Measurements from ENCODE around the gene TSPAN1. TPM values are rescaled to one million over a fixed set of nuclear protein-coding genes. Genes with fewer than 3 reads are reported as not detected.

Gene TSPAN1
- total and polyA plus RNA-seq, 2 of the 13 experiments (the other 11 are each of a cell fraction or from before 2014, with no cell fraction given), result 1.7 to 2.9 TPM

- TF ChIP-seq AFF4 (CRISPR knock-in tag; IDR thresholded peaks at IDR 0.05) (no peak), ZNF546 (CRISPR knock-in tag; conservative IDR thresholded peaks at IDR 0.05) (no peak), ZKSCAN8 (CRISPR knock-in tag; IDR thresholded peaks at IDR 0.05; ENCODE audit: borderline replicate concordance) (no peak), ZMYM4 (CRISPR knock-in tag; IDR thresholded peaks at IDR 0.05) (no peak), JDP2 (CRISPR knock-in tag; IDR thresholded peaks at IDR 0.05; ENCODE audit: borderline replicate concordance) (no peak), GLI4 (CRISPR knock-in tag; IDR thresholded peaks at IDR 0.05; ENCODE audit: borderline replicate concordance) (no peak), ZSCAN29 (CRISPR knock-in tag; conservative IDR thresholded peaks at IDR 0.05) (0 out of 2 replicates have a peak, but pooled peaks have one; percentile 6), SRSF1 (optimal IDR thresholded peaks at IDR 0.05; ENCODE audit: low read depth, low read length) (no peak), ZNF503 (CRISPR knock-in tag; IDR thresholded peaks at IDR 0.05) (no peak), ZNF577 (CRISPR knock-in tag; IDR thresholded peaks at IDR 0.05; ENCODE audit: borderline replicate concordance, low read depth) (no peak), SMARCE1 (IDR thresholded peaks at IDR 0.05; ENCODE audit: borderline replicate concordance) (no peak), ZNF704 (CRISPR knock-in tag; IDR thresholded peaks at IDR 0.05; ENCODE audit: borderline replicate concordance) (0 out of 2 replicates have a peak, but pooled peaks have one; percentile 41), ZNF674 (CRISPR knock-in tag; IDR thresholded peaks at IDR 0.05; ENCODE audit: low read depth) (0 out of 2 replicates have a peak, but pooled peaks have one; percentile 3), ZNF382 (CRISPR knock-in tag; IDR thresholded peaks at IDR 0.05; ENCODE audit: borderline replicate concordance) (no peak), ZNF20 (CRISPR knock-in tag; IDR thresholded peaks at IDR 0.05) (peak; percentile 17; the same call in 1 of the 2 replicates), CEBPG (CRISPR knock-in tag; IDR thresholded peaks at IDR 0.05) (no peak), ZNF580 (CRISPR knock-in tag; IDR thresholded peaks at IDR 0.05; ENCODE audit: borderline replicate concordance, low read depth) (no peak), ZNF569 (CRISPR knock-in tag; IDR thresholded peaks at IDR 0.05; ENCODE audit: borderline replicate concordance) (no peak), ADNP (CRISPR knock-in tag; IDR thresholded peaks at IDR 0.05) (no peak), NFIB (CRISPR knock-in tag; IDR thresholded peaks at IDR 0.05; ENCODE audit: borderline replicate concordance) (no peak), CC2D1A (CRISPR knock-in tag; IDR thresholded peaks at IDR 0.05) (no peak), MBNL3 (CRISPR knock-in tag; conservative IDR thresholded peaks at IDR 0.05) (no peak), JUNB (CRISPR knock-in tag; IDR thresholded peaks at IDR 0.05; ENCODE audit: borderline replicate concordance) (no peak), MAFG (CRISPR knock-in tag; IDR thresholded peaks at IDR 0.05) (no peak), AGO1 (IDR thresholded peaks at IDR 0.05; ENCODE audit: low read depth, low read length, poor library complexity, severe bottlenecking) (no peak)
Measured at GRCh38 chr1:46133181-46133658, 41.7 kb upstream of the TSPAN1 start (continued).

Measured in HepG2 (cell line).